ENCODE measurements around the gene OR6C4.
"Not testable (repeated sequence)": the region's sequence is repeated elsewhere in the genome, so short reads cannot be mapped to it uniquely, and the experiment has no call there.

Gene OR6C4

DNA sequence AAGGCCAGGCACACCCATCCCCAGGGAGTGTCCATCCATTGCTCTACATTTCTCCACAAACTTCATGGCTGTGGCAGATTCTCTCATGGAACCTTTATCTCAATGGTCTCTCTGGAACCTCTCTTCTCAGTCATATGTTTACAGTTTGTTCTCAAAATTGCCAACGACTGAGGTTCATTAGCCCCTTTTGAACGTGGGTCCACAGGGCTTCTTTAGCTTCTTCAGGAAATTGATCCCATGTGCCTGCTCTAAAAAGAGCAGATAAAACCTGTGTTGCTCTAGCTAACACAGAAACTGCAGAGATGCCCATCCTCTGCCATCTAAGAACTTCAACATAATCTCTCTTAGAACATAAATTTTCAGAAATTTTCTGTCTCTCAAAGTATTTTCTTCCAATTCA is at the start of gene OR6C4:
Gene OR6C4, plus strand, starts transcription at position 301 of the 400 bp plus-strand sequence. CDS start 1,625 bp downstream, outside the sequence.
- Mint-ChIP-seq H3K9me3 (no peaks in the 10 kb centered on the region), H3K4me3 (no peak within 1 kb of the TSS), H3K36me3 (ENCODE audit: insufficient read depth) (no peaks in the 10 kb centered on the region), H3K4me1 (no peaks in the 10 kb centered on the region), H3K27me3 (peaks cover 76% of the 10 kb centered on the region), H3K27ac (ENCODE audit: low read depth) (no peak within 1 kb of the TSS)
- ATAC-seq (replicated peaks; ENCODE audit: extremely low read depth, poor library complexity, severe bottlenecking) (no peak), DNase-seq (ENCODE audit: low spot score in 2 of 2) (no peak)

DNA sequence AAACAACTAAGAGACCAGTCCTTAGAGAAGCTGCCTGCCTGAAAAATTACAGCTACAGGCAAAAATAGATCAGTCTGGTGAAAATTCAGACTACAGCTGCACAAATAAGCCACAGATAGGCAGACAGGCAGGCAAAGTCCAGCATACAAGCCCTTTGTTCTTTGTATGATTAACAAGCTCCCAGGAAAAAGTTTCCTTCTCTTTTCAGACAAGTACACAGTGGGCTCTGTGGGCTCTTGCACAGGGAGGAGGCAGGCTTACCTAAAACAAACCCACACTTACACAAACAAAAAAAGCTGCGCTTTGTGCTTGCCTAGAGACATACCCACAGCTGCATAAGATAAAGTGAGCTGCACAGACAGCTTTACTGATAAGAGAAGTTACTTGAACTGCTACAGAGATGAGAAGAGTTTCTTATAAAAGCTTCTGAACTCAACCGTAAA is 49.6 kb upstream of the OR6C4 start:
- Mint-ChIP-seq H3K4me1 (no peaks in the 10 kb centered on the region), H3K9me3 (no peaks in the 10 kb centered on the region), H3K4me3 (no peak overlapping the region), H3K36me3 (ENCODE audit: insufficient read depth) (no peaks in the 10 kb centered on the region), H3K27ac (ENCODE audit: low read depth) (no peak overlapping the region), H3K27me3 (peaks cover 42% of the 10 kb centered on the region)
- no peak for DNase-seq (ENCODE audit: low spot score in 2 of 2)
- ATAC-seq (replicated peaks; ENCODE audit: extremely low read depth, poor library complexity, severe bottlenecking), result no peak

DNA sequence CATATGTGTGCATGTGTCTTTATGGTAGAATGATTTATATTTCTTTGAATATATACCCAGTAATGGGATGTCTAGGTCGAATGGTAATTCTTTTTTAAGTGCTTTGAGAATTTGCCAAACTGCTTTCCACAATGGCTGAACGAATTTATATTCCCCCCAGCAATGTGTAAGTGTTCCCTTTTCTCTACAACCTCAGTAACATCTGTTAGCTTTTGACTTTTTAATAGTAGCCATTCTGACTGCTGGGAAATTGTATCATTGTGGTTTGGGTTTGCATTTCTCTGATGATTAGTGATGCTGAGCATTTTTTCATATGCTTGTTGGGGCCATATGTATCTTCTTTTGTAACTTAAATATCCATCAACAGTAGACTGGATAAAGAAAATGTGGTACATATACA is 47.8 kb upstream of the OR6C4 start:
- no peaks in the 10 kb centered on the region for H3K9me3 Mint-ChIP-seq
- no peaks in the 10 kb centered on the region for H3K4me1 Mint-ChIP-seq
- no peak for DNase-seq (ENCODE audit: low spot score in 2 of 2)
- H3K4me3 Mint-ChIP-seq, result no peak overlapping the region
- H3K36me3 Mint-ChIP-seq (ENCODE audit: insufficient read depth), result no peaks in the 10 kb centered on the region
- ATAC-seq (replicated peaks; ENCODE audit: extremely low read depth, poor library complexity, severe bottlenecking), result no peak
- no peak overlapping the region for H3K27ac Mint-ChIP-seq (ENCODE audit: low read depth)
- peaks cover 45% of the 10 kb centered on the region for H3K27me3 Mint-ChIP-seq

DNA sequence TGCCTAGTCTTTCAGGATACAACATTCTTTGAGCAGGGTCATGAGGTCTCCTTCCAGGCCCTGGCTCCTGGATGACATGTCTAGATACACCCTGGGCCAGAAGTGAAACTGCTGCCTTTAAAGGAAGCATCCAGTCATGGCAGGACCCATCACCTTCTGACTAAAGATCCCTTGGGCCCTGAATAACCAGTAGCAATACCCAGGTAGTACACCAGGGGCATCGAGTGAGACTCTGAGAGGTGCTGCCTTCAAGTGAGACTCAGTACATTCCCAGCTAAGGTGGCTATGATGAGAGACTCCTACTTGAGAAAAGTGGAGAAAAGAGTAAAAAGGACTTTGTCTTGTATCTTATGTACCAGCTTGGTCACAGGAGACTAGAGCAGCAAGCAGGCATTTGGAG is 33.7 kb upstream of the OR6C4 start:
- H3K9me3 Mint-ChIP-seq, result no peaks in the 10 kb centered on the region
- no peak overlapping the region for H3K27ac Mint-ChIP-seq (ENCODE audit: low read depth)
- DNase-seq (ENCODE audit: low spot score in 2 of 2) (no peak), ATAC-seq (replicated peaks; ENCODE audit: extremely low read depth, poor library complexity, severe bottlenecking) (no peak)
- H3K4me1 Mint-ChIP-seq, result no peaks in the 10 kb centered on the region
- H3K4me3 Mint-ChIP-seq, result no peak overlapping the region
- no peaks in the 10 kb centered on the region for H3K36me3 Mint-ChIP-seq (ENCODE audit: insufficient read depth)
- H3K27me3 Mint-ChIP-seq, result peaks cover 53% of the 10 kb centered on the region

DNA sequence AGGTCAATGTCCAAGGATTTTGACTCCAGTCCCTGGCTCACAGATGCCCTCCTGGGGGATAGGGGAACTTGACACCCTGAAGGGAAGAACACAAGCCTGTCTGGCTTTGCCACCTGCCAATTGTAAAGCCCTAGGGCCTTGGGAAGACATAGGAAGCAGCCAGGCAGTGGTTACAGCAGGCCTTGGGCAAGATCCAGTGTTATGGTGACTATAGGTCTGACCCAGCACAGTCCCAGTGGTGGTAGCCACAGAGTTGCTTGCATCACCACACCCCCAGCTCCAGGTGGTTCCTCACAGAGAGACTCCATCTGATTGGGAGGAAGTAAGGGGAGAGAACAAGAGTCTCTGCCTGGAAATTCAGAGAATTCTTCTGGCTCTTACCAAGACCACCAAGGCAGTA is 33.0 kb upstream of the OR6C4 start:
- no peaks in the 10 kb centered on the region for H3K9me3 Mint-ChIP-seq
- no peak overlapping the region for H3K4me3 Mint-ChIP-seq
- H3K4me1 Mint-ChIP-seq, result no peaks in the 10 kb centered on the region
- H3K27ac Mint-ChIP-seq (ENCODE audit: low read depth), result no peak overlapping the region
- DNase-seq (ENCODE audit: low spot score in 2 of 2) (no peak), ATAC-seq (replicated peaks; ENCODE audit: extremely low read depth, poor library complexity, severe bottlenecking) (no peak)
- H3K27me3 Mint-ChIP-seq, result peaks cover 53% of the 10 kb centered on the region
- no peaks in the 10 kb centered on the region for H3K36me3 Mint-ChIP-seq (ENCODE audit: insufficient read depth)

DNA sequence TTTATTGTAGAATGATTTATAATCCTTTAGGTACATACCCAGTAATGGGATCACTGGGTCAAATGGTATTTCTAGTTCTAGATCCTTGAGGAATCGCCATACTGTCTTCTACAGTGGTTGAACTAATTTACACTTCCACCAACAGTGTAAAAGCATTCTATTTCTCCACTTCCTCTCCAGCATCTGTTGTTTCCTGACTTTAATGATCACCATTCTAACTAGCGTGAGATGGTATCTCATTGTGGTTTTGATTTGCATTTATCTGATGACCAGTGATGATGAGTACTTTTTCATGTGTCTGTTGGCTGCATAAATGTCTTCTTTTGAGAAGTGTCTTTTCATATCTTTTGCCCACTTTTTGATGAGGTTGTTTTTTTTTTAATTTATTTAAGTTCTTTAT is 1.2 kb upstream of the OR6C4 start:
- DNase-seq (ENCODE audit: low spot score in 2 of 2); ATAC-seq (replicated peaks; ENCODE audit: extremely low read depth, poor library complexity, severe bottlenecking); H3K4me1 Mint-ChIP-seq; H3K27ac Mint-ChIP-seq (ENCODE audit: low read depth); H3K9me3 Mint-ChIP-seq; H3K36me3 Mint-ChIP-seq (ENCODE audit: insufficient read depth); H3K4me3 Mint-ChIP-seq: not testable (repeated sequence)
- peaks cover 85% of the 10 kb centered on the region for H3K27me3 Mint-ChIP-seq

DNA sequence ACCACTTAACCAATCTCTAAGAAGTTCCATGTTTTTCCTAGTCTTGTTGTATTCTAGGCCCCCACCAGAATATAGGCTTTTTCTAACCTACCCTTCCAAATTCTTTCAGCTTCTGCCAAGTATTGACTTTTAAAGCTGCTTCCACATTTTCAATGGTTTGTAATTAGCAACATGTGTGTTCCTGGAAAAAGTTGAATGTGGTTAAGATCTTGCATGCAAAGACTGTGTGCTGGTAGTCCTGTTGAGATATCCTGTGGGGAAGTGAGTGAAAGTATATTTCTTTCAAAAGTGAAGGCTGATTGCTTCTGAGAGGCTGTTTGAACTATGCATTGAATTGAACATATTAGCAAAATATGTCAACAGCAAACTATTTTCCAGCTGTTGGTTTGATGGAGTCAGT is 646 bp upstream of the OR6C4 start:
- Mint-ChIP-seq H3K36me3 (ENCODE audit: insufficient read depth) (no peaks in the 10 kb centered on the region), H3K27ac (ENCODE audit: low read depth) (no peak overlapping the region), H3K27me3 (peaks cover 81% of the 10 kb centered on the region), H3K4me1 (no peaks in the 10 kb centered on the region), H3K4me3 (no peak overlapping the region), H3K9me3 (no peaks in the 10 kb centered on the region)
- ATAC-seq (replicated peaks; ENCODE audit: extremely low read depth, poor library complexity, severe bottlenecking) (no peak), DNase-seq (ENCODE audit: low spot score in 2 of 2) (no peak)

DNA sequence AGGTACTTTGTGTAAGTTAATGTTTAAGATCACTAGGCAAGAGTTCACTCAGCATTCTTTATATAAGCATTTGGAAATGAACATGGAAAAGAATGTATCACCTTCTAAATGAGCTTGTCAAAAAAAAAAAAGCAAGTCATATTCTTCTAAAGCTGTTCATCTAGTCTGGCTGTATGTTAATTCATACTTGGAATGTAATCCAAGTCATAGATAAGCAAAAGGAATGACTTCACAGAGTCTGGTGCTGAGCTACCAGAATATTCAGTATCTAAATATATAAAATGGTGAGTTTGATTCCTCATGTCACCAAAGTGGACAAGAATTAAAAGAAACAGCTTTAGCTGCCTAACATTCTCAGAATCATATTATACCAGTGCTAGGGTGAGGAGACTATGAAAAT is 4.9 kb downstream of the OR6C4 start:
- Mint-ChIP-seq H3K27ac (ENCODE audit: low read depth) (no peak overlapping the region), H3K27me3 (peaks cover 81% of the 10 kb centered on the region), H3K36me3 (ENCODE audit: insufficient read depth) (no peaks in the 10 kb centered on the region), H3K4me1 (no peaks in the 10 kb centered on the region), H3K4me3 (no peak overlapping the region), H3K9me3 (peaks cover 16% of the 10 kb centered on the region)
- DNase-seq (ENCODE audit: low spot score in 2 of 2), result no peak
- no peak for ATAC-seq (replicated peaks; ENCODE audit: extremely low read depth, poor library complexity, severe bottlenecking)

DNA sequence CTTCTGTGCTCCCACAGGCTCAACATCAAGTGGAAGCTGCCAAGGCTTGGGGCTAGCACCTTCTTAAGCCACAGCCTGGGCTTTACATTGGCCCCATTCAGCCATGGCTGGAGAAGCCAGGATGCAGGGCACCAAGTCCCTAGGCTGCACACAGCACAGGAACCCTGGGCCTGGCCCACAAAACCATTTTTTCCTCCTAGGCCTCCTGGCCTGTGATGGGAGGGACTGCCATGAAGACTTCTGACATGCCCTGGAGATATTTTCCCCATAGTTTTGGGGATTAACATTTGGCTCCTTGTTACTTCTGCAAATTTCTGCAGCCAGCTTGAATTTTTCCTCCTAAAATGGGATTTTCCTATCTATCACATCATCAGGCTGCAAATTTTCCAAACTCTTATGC is 20.7 kb downstream of the OR6C4 start:
- ATAC-seq (replicated peaks; ENCODE audit: extremely low read depth, poor library complexity, severe bottlenecking), result not testable (repeated sequence)
- peaks cover 72% of the 10 kb centered on the region for H3K27me3 Mint-ChIP-seq

DNA sequence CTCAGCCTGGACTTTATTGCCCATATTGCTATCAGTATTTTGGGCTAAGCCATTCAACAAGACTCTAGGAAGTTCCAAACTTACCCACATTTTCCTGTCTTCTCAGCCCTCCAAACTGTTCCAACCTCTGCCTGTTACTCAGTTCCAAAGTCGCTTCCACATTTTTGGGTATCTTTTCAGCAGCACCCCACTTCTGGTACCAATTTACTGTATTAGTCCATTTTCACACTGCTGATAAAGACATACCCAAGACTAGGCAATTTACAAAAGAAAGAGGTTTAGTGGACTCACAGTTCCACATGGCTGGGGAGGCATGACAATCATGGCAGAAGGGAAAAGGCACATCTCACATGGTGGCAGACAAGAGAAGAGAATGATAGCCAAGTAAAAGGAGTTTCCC is 21.3 kb downstream of the OR6C4 start:
- H3K27ac Mint-ChIP-seq (ENCODE audit: low read depth); H3K36me3 Mint-ChIP-seq (ENCODE audit: insufficient read depth); H3K4me3 Mint-ChIP-seq; DNase-seq (ENCODE audit: low spot score in 2 of 2); H3K4me1 Mint-ChIP-seq; ATAC-seq (replicated peaks; ENCODE audit: extremely low read depth, poor library complexity, severe bottlenecking): not testable (repeated sequence)
- H3K9me3 Mint-ChIP-seq, result peaks cover 25% of the 10 kb centered on the region
- H3K27me3 Mint-ChIP-seq, result peaks cover 73% of the 10 kb centered on the region

More for the DNA sequence above, 20.7 kb downstream of the OR6C4 start:
- H3K4me1 Mint-ChIP-seq; H3K36me3 Mint-ChIP-seq (ENCODE audit: insufficient read depth); DNase-seq (ENCODE audit: low spot score in 2 of 2); H3K27ac Mint-ChIP-seq (ENCODE audit: low read depth); H3K4me3 Mint-ChIP-seq: not testable (repeated sequence)
- peaks cover 25% of the 10 kb centered on the region for H3K9me3 Mint-ChIP-seq

DNA sequence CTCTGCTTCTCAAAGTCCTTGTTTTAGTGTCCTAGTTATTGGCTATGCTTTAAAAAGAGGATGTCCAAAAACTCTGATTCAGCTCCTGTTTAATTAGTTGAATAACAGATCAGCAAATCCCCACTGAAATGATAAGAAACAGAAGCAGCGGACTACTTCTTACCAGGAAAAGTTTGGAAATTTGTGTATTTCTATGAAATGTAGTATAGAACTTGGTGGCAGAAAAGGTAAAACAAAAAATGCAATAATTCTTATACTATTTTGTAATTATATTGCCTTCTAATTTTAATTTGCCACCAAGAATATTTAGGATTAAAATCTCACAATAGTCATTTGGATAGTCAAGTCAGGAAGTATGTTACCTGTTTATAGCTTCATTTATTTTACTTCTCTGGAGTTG is 22.8 kb downstream of the OR6C4 start, which contains the start of gene OR2AP1:
Gene OR2AP1, plus strand, starts transcription at position 301 of the 400 bp plus-strand sequence. CDS start 1,947 bp downstream, outside the sequence.
- DNase-seq (ENCODE audit: low spot score in 2 of 2) (no peak), ATAC-seq (replicated peaks; ENCODE audit: extremely low read depth, poor library complexity, severe bottlenecking) (no peak)
- H3K9me3 Mint-ChIP-seq, result peaks cover 25% of the 10 kb centered on the region
- peaks cover 68% of the 10 kb centered on the region for H3K27me3 Mint-ChIP-seq
- H3K36me3 Mint-ChIP-seq (ENCODE audit: insufficient read depth), result no peaks in the 10 kb centered on the region
- no peaks in the 10 kb centered on the region for H3K4me1 Mint-ChIP-seq
- H3K4me3 Mint-ChIP-seq, result no peak within 1 kb of the TSS
- no peak within 1 kb of the TSS for H3K27ac Mint-ChIP-seq (ENCODE audit: low read depth)

DNA sequence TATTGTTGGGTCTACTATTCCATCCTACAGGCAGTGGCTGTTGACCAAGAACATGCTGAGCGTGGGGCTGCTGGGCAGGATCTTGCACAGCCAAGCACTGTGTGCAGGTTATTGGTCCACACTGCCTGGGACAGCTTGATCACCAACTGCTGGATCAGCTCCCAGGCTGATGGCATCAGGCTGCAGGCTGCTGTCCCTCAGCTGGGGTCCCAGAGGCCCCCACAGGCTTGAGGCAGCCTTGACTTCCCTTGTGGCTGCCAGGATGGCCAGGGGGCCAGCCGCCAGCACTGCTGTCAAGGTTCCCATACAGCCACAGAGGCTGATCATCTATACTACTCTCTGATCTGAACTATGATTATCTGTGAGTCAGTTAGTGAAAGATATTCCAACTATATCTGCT is 32.7 kb downstream of the OR6C4 start:
- no peak for DNase-seq (ENCODE audit: low spot score in 2 of 2)
- peaks cover 57% of the 10 kb centered on the region for H3K27me3 Mint-ChIP-seq
- H3K27ac Mint-ChIP-seq (ENCODE audit: low read depth), result no peak overlapping the region
- H3K9me3 Mint-ChIP-seq, result no peaks in the 10 kb centered on the region
- H3K4me1 Mint-ChIP-seq, result no peaks in the 10 kb centered on the region
- ATAC-seq (replicated peaks; ENCODE audit: extremely low read depth, poor library complexity, severe bottlenecking), result no peak
- no peaks in the 10 kb centered on the region for H3K36me3 Mint-ChIP-seq (ENCODE audit: insufficient read depth)
- H3K4me3 Mint-ChIP-seq, result no peak overlapping the region

DNA sequence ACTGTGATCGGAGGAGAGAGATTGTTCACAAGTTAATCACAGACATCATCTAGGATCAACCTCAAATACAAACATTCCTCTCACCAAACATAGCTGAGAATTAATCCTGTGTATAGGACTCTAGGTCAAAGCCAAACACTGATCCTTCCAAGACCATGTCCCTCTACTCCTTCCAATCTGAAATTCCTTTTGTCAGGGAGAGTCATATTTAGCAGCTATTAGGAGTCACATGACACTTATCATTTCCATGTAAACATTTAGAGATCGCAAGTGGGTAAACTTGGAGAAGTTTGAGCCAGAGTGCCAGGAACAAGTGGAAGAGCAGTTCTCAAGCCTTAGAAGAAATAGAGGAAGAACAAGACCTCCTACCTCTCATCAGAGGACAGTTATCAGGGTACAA is 36.4 kb downstream of the OR6C4 start:
- H3K27ac Mint-ChIP-seq (ENCODE audit: low read depth), result no peak overlapping the region
- no peaks in the 10 kb centered on the region for H3K9me3 Mint-ChIP-seq
- H3K36me3 Mint-ChIP-seq (ENCODE audit: insufficient read depth), result no peaks in the 10 kb centered on the region
- DNase-seq (ENCODE audit: low spot score in 2 of 2), result no peak
- no peak for ATAC-seq (replicated peaks; ENCODE audit: extremely low read depth, poor library complexity, severe bottlenecking)
- H3K4me3 Mint-ChIP-seq, result no peak overlapping the region
- no peaks in the 10 kb centered on the region for H3K4me1 Mint-ChIP-seq
- peaks cover 67% of the 10 kb centered on the region for H3K27me3 Mint-ChIP-seq

DNA sequence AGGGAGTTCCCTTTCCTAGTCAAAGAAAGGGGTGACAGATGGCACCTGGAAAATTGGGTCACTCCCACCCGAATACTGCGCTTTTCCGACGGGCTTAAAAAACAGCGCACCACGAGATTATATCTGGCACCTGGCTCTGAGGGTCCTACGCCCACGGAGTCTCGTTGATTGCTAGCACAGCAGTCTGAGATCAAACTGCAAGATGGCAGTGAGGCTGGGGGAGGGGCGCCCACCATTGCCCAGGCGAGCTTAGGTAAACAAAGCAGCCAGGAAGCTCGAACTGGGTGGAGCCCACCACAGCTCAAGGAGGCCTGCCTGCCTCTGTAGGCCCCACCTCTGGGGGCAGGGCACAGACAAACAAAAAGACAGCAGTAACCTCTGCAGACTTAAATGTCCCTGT is 40.8 kb downstream of the OR6C4 start:
- peaks cover 77% of the 10 kb centered on the region for H3K27me3 Mint-ChIP-seq
- H3K4me1 Mint-ChIP-seq; H3K4me3 Mint-ChIP-seq; H3K27ac Mint-ChIP-seq (ENCODE audit: low read depth); H3K9me3 Mint-ChIP-seq; H3K36me3 Mint-ChIP-seq (ENCODE audit: insufficient read depth); DNase-seq (ENCODE audit: low spot score in 2 of 2); ATAC-seq (replicated peaks; ENCODE audit: extremely low read depth, poor library complexity, severe bottlenecking): not testable (repeated sequence)
